ENCODE measurements around the gene DIAPH2.

GRCh38 chrX:97308171-97308570 lies 623.5 kb downstream of the DIAPH2 start:
- TF ChIP-seq POLR2A (IDR thresholded peaks at IDR 0.05; ENCODE audit: borderline replicate concordance, extremely low read depth, insufficient read depth, insufficient read length) (no peak), POLR2AphosphoS5 (IDR thresholded peaks at IDR 0.05; ENCODE audit: low read depth, low read length) (no peak), MAX (IDR thresholded peaks at IDR 0.05) (no peak), CEBPB (IDR thresholded peaks at IDR 0.05; ENCODE audit: low read depth) (no peak), EZH2 (IDR thresholded peaks at IDR 0.05) (no peak), REST (IDR thresholded peaks at IDR 0.05; ENCODE audit: low read depth) (no peak)
- TF ChIP-seq, protein P1, sequence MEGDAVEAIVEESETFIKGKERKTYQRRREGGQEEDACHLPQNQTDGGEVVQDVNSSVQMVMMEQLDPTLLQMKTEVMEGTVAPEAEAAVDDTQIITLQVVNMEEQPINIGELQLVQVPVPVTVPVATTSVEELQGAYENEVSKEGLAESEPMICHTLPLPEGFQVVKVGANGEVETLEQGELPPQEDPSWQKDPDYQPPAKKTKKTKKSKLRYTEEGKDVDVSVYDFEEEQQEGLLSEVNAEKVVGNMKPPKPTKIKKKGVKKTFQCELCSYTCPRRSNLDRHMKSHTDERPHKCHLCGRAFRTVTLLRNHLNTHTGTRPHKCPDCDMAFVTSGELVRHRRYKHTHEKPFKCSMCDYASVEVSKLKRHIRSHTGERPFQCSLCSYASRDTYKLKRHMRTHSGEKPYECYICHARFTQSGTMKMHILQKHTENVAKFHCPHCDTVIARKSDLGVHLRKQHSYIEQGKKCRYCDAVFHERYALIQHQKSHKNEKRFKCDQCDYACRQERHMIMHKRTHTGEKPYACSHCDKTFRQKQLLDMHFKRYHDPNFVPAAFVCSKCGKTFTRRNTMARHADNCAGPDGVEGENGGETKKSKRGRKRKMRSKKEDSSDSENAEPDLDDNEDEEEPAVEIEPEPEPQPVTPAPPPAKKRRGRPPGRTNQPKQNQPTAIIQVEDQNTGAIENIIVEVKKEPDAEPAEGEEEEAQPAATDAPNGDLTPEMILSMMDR (IDR thresholded peaks at IDR 0.05 in 2 of 3, conservative IDR thresholded peaks at IDR 0.05 in 1 of 3; ENCODE audit: borderline replicate concordance in 1 of 3, insufficient read depth in 1 of 3, low read depth in 2 of 3, low read length in 2 of 3) = no peak

Measured in HCT116 (cell line).